GM23248 (cell line): ENCODE data around the gene NDFIP2.

Experiments used
- EZH2 ChIP-seq: fragments of 200-600 bp; sonication (generic); IDR thresholded peaks from 2 replicates; pipeline ENCODE4 v1.6.1; 2018; ENCODE audit warnings: antibody characterized with exemption, mild to moderate bottlenecking; ENCODE audit not compliant: insufficient read depth, poor library complexity, severe bottlenecking
- EZH2phosphoT487 ChIP-seq: fragments of 200-600 bp; sonication (generic); IDR thresholded peaks from 2 replicates; pipeline ENCODE4 v1.6.1; 2018; ENCODE audit warnings: antibody characterized with exemption, moderate library complexity, mild to moderate bottlenecking, low read depth; ENCODE audit not compliant: insufficient read depth

DNA sequence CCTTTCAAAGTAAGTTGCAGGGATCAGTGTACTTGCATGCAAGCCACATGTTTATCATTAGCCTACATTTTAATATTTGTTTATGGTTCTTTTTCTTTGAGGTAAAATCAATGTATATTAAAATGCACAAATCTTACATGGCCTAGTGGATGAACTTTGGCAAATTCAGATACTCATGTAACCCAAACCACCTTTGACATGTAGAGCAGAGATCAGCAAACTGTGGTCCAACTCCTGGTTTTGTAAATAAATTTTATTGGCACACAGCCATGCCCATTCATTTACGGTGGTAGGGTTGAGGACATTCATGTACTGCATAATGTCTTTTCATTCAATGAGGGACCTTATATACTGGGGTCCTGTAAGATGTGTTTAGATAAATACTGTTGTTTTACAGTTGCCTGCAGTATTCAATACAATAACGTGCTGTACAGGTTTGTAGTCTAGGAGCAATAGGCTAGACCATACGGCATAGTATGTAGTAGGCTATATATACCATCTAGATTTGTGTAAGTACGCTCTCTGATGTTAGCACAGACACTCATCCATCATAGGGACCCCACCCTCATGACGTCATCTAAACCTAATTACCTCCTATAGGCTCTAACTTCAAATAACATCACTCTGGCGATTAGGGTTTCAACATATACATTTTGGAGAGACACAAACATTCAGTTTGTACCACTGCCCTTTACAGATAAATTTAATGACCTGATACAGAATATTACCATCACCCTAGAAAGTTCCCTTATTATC, 5.7 kb downstream of the NDFIP2 start:
- TF ChIP-seq EZH2 (no peak), EZH2phosphoT487 (no peak)
